Endothelial cell of umbilical vein (primary cell): ENCODE measurements around the gene FOXP1. TPM values are rescaled to one million over a fixed set of nuclear protein-coding genes. Genes with fewer than 3 reads are reported as not detected.

ENCODE experiments used
- BruUV-seq: library from RNA; stranded (reverse); fragments of 400-500 nt; replicated peaks from 2 replicates; lab custom pipeline; 2021; lab: Mats Ljungman, UMichigan
- CTCF ChIA-PET: fragments of 300-600, 350-600 bp; sonication (Branson Sonifier 250); formaldehyde crosslinking; loops from one replicate; lab custom pipeline; 2021; ENCODE audit warnings: antibody characterized with exemption, inconsistent platforms; lab: Charles Lee
- POLR2A ChIA-PET: fragments of 300-600, 350-600 bp; sonication (Branson Sonifier 250); formaldehyde crosslinking; loops from one replicate; lab custom pipeline; 2021; ENCODE audit warnings: antibody characterized with exemption, inconsistent platforms; lab: Charles Lee
- DNase-seq: peaks from one replicate; pipeline ENCODE4 v3.0.0-alpha.2; 2011; ENCODE audit warnings: low read depth, low spot score
- FAIRE-seq: peaks from 2 replicates; lab custom pipeline; 2011; peaks lifted over from hg19 to GRCh38; lab: Jason Lieb, UNC
- H2AFZ ChIP-seq: 2 replicates; pipeline ENCODE4 v1.6.0; 2012; ENCODE audit warnings: low read depth, low read length, control low read depth, inconsistent platforms
- H3K27ac ChIP-seq: 2 replicates; pipeline ENCODE4 v1.5.1; 2011; ENCODE audit warnings: low read depth, mild to moderate bottlenecking, control low read depth, low read length, moderate library complexity; ENCODE audit not compliant: insufficient read depth
- H3K27me3 ChIP-seq, 2 experiments: 2 replicates each; pipeline versions ENCODE4 v1.6.0 to v1.6.1; 2011; ENCODE audit warnings: low read length in 2 of 2, mixed read lengths in 1 of 2; ENCODE audit not compliant: control insufficient read depth in 2 of 2, insufficient read depth in 2 of 2
- H3K36me3 ChIP-seq, 2 experiments: 2 replicates in 1 of 2; 3 replicates in 1 of 2; pipeline ENCODE4 v1.5.1; 2011; ENCODE audit warnings: low read length in 2 of 2, mild to moderate bottlenecking in 1 of 2, moderate library complexity in 1 of 2; ENCODE audit not compliant: control insufficient read depth in 2 of 2, insufficient read depth in 2 of 2; ENCODE audit errors: extremely low read depth in 1 of 2
- H3K4me1 ChIP-seq: 3 replicates; pipeline ENCODE4 v1.5.1; 2011; ENCODE audit warnings: mild to moderate bottlenecking, low read length; ENCODE audit not compliant: control insufficient read depth, insufficient read depth; ENCODE audit errors: extremely low read depth
- H3K4me2 ChIP-seq: 2 replicates; pipeline ENCODE4 v1.6.1; 2011; ENCODE audit warnings: low read length, control low read depth, mixed read lengths; ENCODE audit not compliant: insufficient read depth
- H3K4me3 ChIP-seq, 3 experiments: fragments of 200-600 bp in 1 of 3; sonication (generic), shearing (Covaris generic) in 1 of 3; replicated peaks in 1 of 3; 2 replicates each; pipeline ENCODE4 v1.5.1; 2011 to 2016; ENCODE audit warnings: control low read depth in 3 of 3, low read length in 3 of 3, mild to moderate bottlenecking in 2 of 3, inconsistent platforms in 1 of 3, low read depth in 1 of 3, moderate library complexity in 1 of 3; ENCODE audit not compliant: insufficient read depth in 1 of 3
- H3K79me2 ChIP-seq: 2 replicates; pipeline ENCODE4 v1.6.0; 2012; ENCODE audit warnings: low read length, inconsistent platforms; ENCODE audit not compliant: control insufficient read depth, insufficient read depth
- H3K9ac ChIP-seq: replicated peaks from 2 replicates; pipeline ENCODE3; 2011; ENCODE audit warnings: low read length, control low read depth; ENCODE audit not compliant: insufficient read depth; ENCODE audit errors: extremely low read depth
- H3K9me1 ChIP-seq: replicated peaks from 3 replicates; pipeline ENCODE4 v1.6.0; 2011; ENCODE audit warnings: mild to moderate bottlenecking, low read length; ENCODE audit not compliant: control insufficient read depth, insufficient read depth; ENCODE audit errors: extremely low read depth
- H3K9me3 ChIP-seq: replicated peaks from 2 replicates; pipeline ENCODE4 v1.5.1; 2012; ENCODE audit warnings: low read length, inconsistent platforms; ENCODE audit not compliant: control insufficient read depth, insufficient read depth
- H4K20me1 ChIP-seq: replicated peaks from 2 replicates; pipeline ENCODE3; 2011; ENCODE audit warnings: mild to moderate bottlenecking, low read length; ENCODE audit not compliant: control insufficient read depth, insufficient read depth; ENCODE audit errors: extremely low read depth
- EZH2 ChIP-seq: IDR thresholded peaks from 2 replicates; pipeline ENCODE4 v1.6.1; 2012; ENCODE audit warnings: borderline replicate concordance, low read depth, mild to moderate bottlenecking, moderate library complexity, low read length, inconsistent platforms; ENCODE audit not compliant: severe bottlenecking
- FOS ChIP-seq: IDR thresholded peaks from 2 replicates; pipeline ENCODE4 v1.6.1; 2011; ENCODE audit warnings: mild to moderate bottlenecking, low read length, moderate library complexity, borderline replicate concordance; ENCODE audit not compliant: insufficient read depth
- GATA2 ChIP-seq: IDR thresholded peaks from 2 replicates; pipeline ENCODE4 v1.7.0; 2011; ENCODE audit warnings: low read depth, mild to moderate bottlenecking, moderate library complexity, mixed read lengths, low read length; ENCODE audit not compliant: insufficient read length, insufficient read depth
- JUN ChIP-seq: IDR thresholded peaks from 2 replicates; pipeline ENCODE4 v1.6.1; 2011; ENCODE audit warnings: borderline replicate concordance, low read depth; ENCODE audit not compliant: insufficient read length, insufficient read depth
- MYC ChIP-seq: IDR thresholded peaks from one replicate; pipeline ENCODE4 v1.6.1; 2011; ENCODE audit warnings: mild to moderate bottlenecking, low read depth, low read length
- POLR2A ChIP-seq: IDR thresholded peaks from 2 replicates; pipeline ENCODE4 v1.6.1; 2012; ENCODE audit warnings: low read depth, mild to moderate bottlenecking, control low read depth, low read length
- POLR2AphosphoS5 ChIP-seq: IDR thresholded peaks from 2 replicates; pipeline ENCODE4 v1.6.1; 2012; ENCODE audit warnings: low read depth, mild to moderate bottlenecking, control low read depth, low read length, moderate library complexity; ENCODE audit not compliant: insufficient read depth
- dilution Hi-C: fragments of 300-500 bp; cut with MboI; formaldehyde crosslinking; loops from one replicate; pipeline ENCODE4 v1.15.0; 2019; ENCODE audit warnings: low sequenced_read_pairs; ENCODE audit not compliant: extremely low pct_ligation_motif_present
- intact Hi-C: fragments of 100-400 bp; cut with micrococcal nuclease; formaldehyde crosslinking; loops from one replicate; pipeline ENCODE4 v1.10.0; 2022
- polyA plus RNA-seq, 4 experiments: library from polyadenylated mRNA; depleted of rRNA in 3 of 4; stranded (reverse) in 3 of 4; unstranded in 1 of 4; fragments of >200 nt; gene quantifications; 2 replicates each; pipeline versions ENCODE4 v1.2.1 to v1.2.3, GENCODE V29; 2011 to 2012; ENCODE audit warnings: missing spikeins in 1 of 4
- total RNA-seq: library from RNA; stranded (reverse); gene quantifications from 2 replicates; pipeline ENCODE4 v1.2.3, GENCODE V29; 2021
- TF ChIP-seq, protein P1 (sequence below), 2 donors: IDR thresholded peaks; 1 replicate in 1 of 2; 2 replicates in 1 of 2; pipeline ENCODE4 v1.5.1; 2011; ENCODE audit warnings: low read length in 2 of 2, mild to moderate bottlenecking in 2 of 2, moderate library complexity in 2 of 2, control low read depth in 1 of 2, inconsistent platforms in 1 of 2, low read depth in 1 of 2; ENCODE audit not compliant: insufficient read depth in 1 of 2; ENCODE audit errors: extremely low read depth in 1 of 2
- TF ChIP-seq, protein P2 (sequence below): IDR thresholded peaks from 2 replicates; pipeline ENCODE4 v1.6.1; 2011; ENCODE audit not compliant: insufficient read depth, insufficient read length

Gene FOXP1
- total and polyA plus RNA-seq, 2 donors (not counting 3 experiments of a cell fraction or from before 2014, with no cell fraction given), result 41.0 to 107 TPM

DNA sequence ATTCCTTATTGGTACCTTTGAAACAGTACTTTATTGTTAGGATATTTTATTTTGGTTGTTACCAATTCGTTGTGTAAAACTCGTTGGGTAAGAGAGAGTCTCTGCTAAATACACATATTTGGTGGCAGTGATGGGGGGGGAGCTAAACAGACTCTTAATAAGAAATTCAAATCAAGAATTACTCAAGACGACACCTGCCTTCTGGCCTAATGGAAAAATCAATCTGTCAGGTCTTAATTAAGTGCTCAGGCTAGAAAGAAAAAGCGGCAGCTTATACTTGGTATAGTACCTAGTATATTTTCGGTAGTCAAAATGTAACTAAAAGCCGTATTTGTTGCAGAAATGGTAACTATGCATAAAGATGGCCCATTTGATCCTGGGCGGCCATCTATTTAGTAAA lies 18.2 kb downstream of the FOXP1 start:
- dilution Hi-C loops, result no loop called here
- Histone ChIP-seq H3K4me3 (no peak overlapping the region), H3K27ac (no peak overlapping the region), H3K9me3 (no peaks in the 10 kb centered on the region), H2AFZ (no peak overlapping the region), H3K4me2 (no peak overlapping the region), H3K9ac (no peak overlapping the region), H3K4me1 (no peaks in the 10 kb centered on the region), H3K9me1 (no peaks in the 10 kb centered on the region), H4K20me1 (no peaks in the 10 kb centered on the region), H3K36me3 (no peaks in the 10 kb centered on the region), H3K27me3 (no peaks in the 10 kb centered on the region), H3K79me2 (no peaks in the 10 kb centered on the region)
- FAIRE-seq, result no peak
- CTCF ChIA-PET, result no interaction called here
- TF ChIP-seq EZH2 (no peak), FOS (no peak), MYC (no peak), POLR2AphosphoS5 (no peak), POLR2A (no peak), JUN (no peak), GATA2 (no peak)
- TF ChIP-seq, protein P1, sequence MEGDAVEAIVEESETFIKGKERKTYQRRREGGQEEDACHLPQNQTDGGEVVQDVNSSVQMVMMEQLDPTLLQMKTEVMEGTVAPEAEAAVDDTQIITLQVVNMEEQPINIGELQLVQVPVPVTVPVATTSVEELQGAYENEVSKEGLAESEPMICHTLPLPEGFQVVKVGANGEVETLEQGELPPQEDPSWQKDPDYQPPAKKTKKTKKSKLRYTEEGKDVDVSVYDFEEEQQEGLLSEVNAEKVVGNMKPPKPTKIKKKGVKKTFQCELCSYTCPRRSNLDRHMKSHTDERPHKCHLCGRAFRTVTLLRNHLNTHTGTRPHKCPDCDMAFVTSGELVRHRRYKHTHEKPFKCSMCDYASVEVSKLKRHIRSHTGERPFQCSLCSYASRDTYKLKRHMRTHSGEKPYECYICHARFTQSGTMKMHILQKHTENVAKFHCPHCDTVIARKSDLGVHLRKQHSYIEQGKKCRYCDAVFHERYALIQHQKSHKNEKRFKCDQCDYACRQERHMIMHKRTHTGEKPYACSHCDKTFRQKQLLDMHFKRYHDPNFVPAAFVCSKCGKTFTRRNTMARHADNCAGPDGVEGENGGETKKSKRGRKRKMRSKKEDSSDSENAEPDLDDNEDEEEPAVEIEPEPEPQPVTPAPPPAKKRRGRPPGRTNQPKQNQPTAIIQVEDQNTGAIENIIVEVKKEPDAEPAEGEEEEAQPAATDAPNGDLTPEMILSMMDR (IDR thresholded peaks at IDR 0.05; ENCODE audit: extremely low read depth in 1 of 2, insufficient read depth in 1 of 2, low read depth in 1 of 2, low read length in 2 of 2), result no peak
- TF ChIP-seq, protein P2, sequence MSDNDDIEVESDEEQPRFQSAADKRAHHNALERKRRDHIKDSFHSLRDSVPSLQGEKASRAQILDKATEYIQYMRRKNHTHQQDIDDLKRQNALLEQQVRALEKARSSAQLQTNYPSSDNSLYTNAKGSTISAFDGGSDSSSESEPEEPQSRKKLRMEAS, result no peak
- POLR2A ChIA-PET, result no interaction called here
- intact Hi-C loops, result no loop called here
- DNase-seq, result no peak
- no TSS peak for BruUV-seq
